HG02981 (cell line): ENCODE results near the gene VWA5B1.

Experiments used
- ATAC-seq: cut with Tn5 transposase; IDR thresholded peaks from one replicate; pipeline ENCODE4 v1.9.1; 2021; ENCODE audit warnings: mild to moderate bottlenecking, moderate library complexity; ENCODE audit not compliant: unreplicated experiment

The VWA5B1 gene

GRCh38 chr1:20385630-20386029, 95.0 kb downstream of the VWA5B1 start:
- no peak for ATAC-seq

- ATAC-seq: no peak
Measured at GRCh38 chr1:20386323-20387081, 95.8 kb downstream of the VWA5B1 start.

- ATAC-seq: no peak
Measured at GRCh38 chr1:20389571-20389970, 98.9 kb downstream of the VWA5B1 start.

- no peak for ATAC-seq
Measured at GRCh38 chr1:20390589-20391331, 100.1 kb downstream of the VWA5B1 start.

GRCh38 chr1:20395255-20395654, 104.6 kb downstream of the VWA5B1 start:
- ATAC-seq: no peak

- ATAC-seq: no peak
Measured at GRCh38 chr1:20398744-20399143, 108.1 kb downstream of the VWA5B1 start.

- ATAC-seq: no peak
Measured at GRCh38 chr1:20399196-20399595, 108.5 kb downstream of the VWA5B1 start.

GRCh38 chr1:20399606-20400180, 109.0 kb downstream of the VWA5B1 start:
- no peak for ATAC-seq

- ATAC-seq: no peak
Measured at GRCh38 chr1:20400341-20401177, 109.9 kb downstream of the VWA5B1 start.

- ATAC-seq: no peak
Measured at GRCh38 chr1:20401405-20402010, 110.8 kb downstream of the VWA5B1 start.

- no peak for ATAC-seq
Measured at GRCh38 chr1:20402585-20403422, 112.1 kb downstream of the VWA5B1 start.

- ATAC-seq: no peak
Measured at GRCh38 chr1:20403423-20404145, 112.9 kb downstream of the VWA5B1 start.

GRCh38 chr1:20404466-20404865, 113.8 kb downstream of the VWA5B1 start:
- no peak for ATAC-seq
